ENCODE results near the gene TMX4.
"Not testable (repeated sequence)": the region's sequence is repeated elsewhere in the genome, so short reads cannot be mapped to it uniquely, and the experiment has no call there.

Gene TMX4

GRCh38 chr20:8033151-8033841 lies 13.7 kb upstream of the TMX4 start:
- Mint-ChIP-seq H3K4me3 (no peak overlapping the region), H3K27me3 (peaks cover 2% of the 10 kb centered on the region), H3K4me1 (no peaks in the 10 kb centered on the region), H3K9me3 (no peaks in the 10 kb centered on the region), H3K36me3 (no peaks in the 10 kb centered on the region), H3K27ac (no peak overlapping the region)

GRCh38 chr20:8032499-8032898 lies 12.9 kb upstream of the TMX4 start:
- Mint-ChIP-seq H3K27ac (no peak overlapping the region), H3K4me3 (no peak overlapping the region), H3K36me3 (no peaks in the 10 kb centered on the region), H3K4me1 (no peaks in the 10 kb centered on the region), H3K27me3 (peaks cover 1% of the 10 kb centered on the region), H3K9me3 (no peaks in the 10 kb centered on the region)

- not testable (repeated sequence) for H3K9me3 Mint-ChIP-seq, H3K27ac Mint-ChIP-seq, H3K27me3 Mint-ChIP-seq, H3K4me3 Mint-ChIP-seq, H3K36me3 Mint-ChIP-seq, H3K4me1 Mint-ChIP-seq
These were observed 12.0 kb upstream of the TMX4 start for GRCh38 chr20:8031539-8031938.

- H3K36me3 Mint-ChIP-seq = no peaks in the 10 kb centered on the region
- H3K27ac Mint-ChIP-seq = no peak overlapping the region
- H3K27me3 Mint-ChIP-seq = no peaks in the 10 kb centered on the region
- no peak overlapping the region for H3K4me3 Mint-ChIP-seq
- no peaks in the 10 kb centered on the region for H3K9me3 Mint-ChIP-seq
- H3K4me1 Mint-ChIP-seq = peaks cover 18% of the 10 kb centered on the region
These were observed 2.1 kb upstream of the TMX4 start for GRCh38 chr20:8021541-8022269.

- H3K4me3 Mint-ChIP-seq = no peak overlapping the region
- H3K27ac Mint-ChIP-seq = no peak overlapping the region
- no peaks in the 10 kb centered on the region for H3K27me3 Mint-ChIP-seq
- peaks cover 29% of the 10 kb centered on the region for H3K4me1 Mint-ChIP-seq
- H3K9me3 Mint-ChIP-seq = no peaks in the 10 kb centered on the region
- no peaks in the 10 kb centered on the region for H3K36me3 Mint-ChIP-seq
These were observed 936 bp upstream of the TMX4 start for GRCh38 chr20:8020314-8021079.

- Mint-ChIP-seq H3K4me3 (no peak overlapping the region), H3K27ac (peak overlapping the region; percentile 48)
These were observed 362 bp upstream of the TMX4 start for GRCh38 chr20:8019998-8020247.

GRCh38 chr20:8018958-8019245 lies 659 bp downstream of the TMX4 start:
- H3K4me1 Mint-ChIP-seq = peaks cover 45% of the 10 kb centered on the region
- H3K36me3 Mint-ChIP-seq = no peaks in the 10 kb centered on the region
- H3K9me3 Mint-ChIP-seq = no peaks in the 10 kb centered on the region
- no peaks in the 10 kb centered on the region for H3K27me3 Mint-ChIP-seq
- H3K27ac Mint-ChIP-seq = peak overlapping the region; percentile 39
- peak overlapping the region; percentile 96 for H3K4me3 Mint-ChIP-seq

More at GRCh38 chr20:8019998-8020247, 362 bp upstream of the TMX4 start:
- Mint-ChIP-seq H3K9me3 (no peaks in the 10 kb centered on the region), H3K4me1 (peaks cover 35% of the 10 kb centered on the region), H3K36me3 (no peaks in the 10 kb centered on the region), H3K27me3 (no peaks in the 10 kb centered on the region)

GRCh38 chr20:8012724-8013123 lies 6.8 kb downstream of the TMX4 start:
- no peak overlapping the region for H3K27ac Mint-ChIP-seq
- H3K36me3 Mint-ChIP-seq = peaks cover 6% of the 10 kb centered on the region
- peaks cover 55% of the 10 kb centered on the region for H3K4me1 Mint-ChIP-seq
- no peaks in the 10 kb centered on the region for H3K9me3 Mint-ChIP-seq
- H3K4me3 Mint-ChIP-seq = no peak overlapping the region
- H3K27me3 Mint-ChIP-seq = no peaks in the 10 kb centered on the region

- H3K27me3 Mint-ChIP-seq = no peaks in the 10 kb centered on the region
- H3K36me3 Mint-ChIP-seq = peaks cover 15% of the 10 kb centered on the region
These were observed 10.8 kb downstream of the TMX4 start for GRCh38 chr20:8008733-8009132.

GRCh38 chr20:8007490-8007889 lies 12.1 kb downstream of the TMX4 start:
- H3K36me3 Mint-ChIP-seq = peaks cover 14% of the 10 kb centered on the region
- H3K4me1 Mint-ChIP-seq = peaks cover 24% of the 10 kb centered on the region
- no peak overlapping the region for H3K27ac Mint-ChIP-seq
- H3K27me3 Mint-ChIP-seq = no peaks in the 10 kb centered on the region
- H3K9me3 Mint-ChIP-seq = no peaks in the 10 kb centered on the region
- no peak overlapping the region for H3K4me3 Mint-ChIP-seq

More at GRCh38 chr20:8008733-8009132, 10.8 kb downstream of the TMX4 start:
- no peak overlapping the region for H3K4me3 Mint-ChIP-seq
- H3K9me3 Mint-ChIP-seq = no peaks in the 10 kb centered on the region
- H3K27ac Mint-ChIP-seq = no peak overlapping the region
- peaks cover 26% of the 10 kb centered on the region for H3K4me1 Mint-ChIP-seq

- peaks cover 9% of the 10 kb centered on the region for H3K4me1 Mint-ChIP-seq
- H3K27ac Mint-ChIP-seq = no peak overlapping the region
- no peaks in the 10 kb centered on the region for H3K27me3 Mint-ChIP-seq
- H3K9me3 Mint-ChIP-seq = no peaks in the 10 kb centered on the region
- peaks cover 18% of the 10 kb centered on the region for H3K36me3 Mint-ChIP-seq
- no peak overlapping the region for H3K4me3 Mint-ChIP-seq
These were observed 13.8 kb downstream of the TMX4 start for GRCh38 chr20:8005575-8006366.

- no peak overlapping the region for H3K27ac Mint-ChIP-seq
- no peak overlapping the region for H3K4me3 Mint-ChIP-seq
- no peaks in the 10 kb centered on the region for H3K9me3 Mint-ChIP-seq
- H3K4me1 Mint-ChIP-seq = peaks cover 9% of the 10 kb centered on the region
- H3K36me3 Mint-ChIP-seq = peaks cover 26% of the 10 kb centered on the region
- H3K27me3 Mint-ChIP-seq = no peaks in the 10 kb centered on the region
These were observed 14.5 kb downstream of the TMX4 start for GRCh38 chr20:8005033-8005432.

GRCh38 chr20:8002056-8002455 lies 17.5 kb downstream of the TMX4 start:
- H3K36me3 Mint-ChIP-seq = peaks cover 20% of the 10 kb centered on the region
- H3K27me3 Mint-ChIP-seq = no peaks in the 10 kb centered on the region
- no peaks in the 10 kb centered on the region for H3K9me3 Mint-ChIP-seq
- H3K4me1 Mint-ChIP-seq = peaks cover 3% of the 10 kb centered on the region
- H3K4me3 Mint-ChIP-seq = no peak overlapping the region
- no peak overlapping the region for H3K27ac Mint-ChIP-seq

GRCh38 chr20:8000796-8001195 lies 18.8 kb downstream of the TMX4 start:
- Mint-ChIP-seq H3K27ac (no peak overlapping the region), H3K4me1 (peaks cover 3% of the 10 kb centered on the region), H3K4me3 (no peak overlapping the region), H3K36me3 (peaks cover 18% of the 10 kb centered on the region), H3K27me3 (no peaks in the 10 kb centered on the region), H3K9me3 (no peaks in the 10 kb centered on the region)

- Mint-ChIP-seq H3K36me3 (peaks cover 39% of the 10 kb centered on the region), H3K4me1 (no peaks in the 10 kb centered on the region), H3K27ac (no peak overlapping the region), H3K27me3 (no peaks in the 10 kb centered on the region), H3K4me3 (no peak overlapping the region), H3K9me3 (peaks cover 13% of the 10 kb centered on the region)
These were observed 22.7 kb downstream of the TMX4 start for GRCh38 chr20:7996898-7997297.

GRCh38 chr20:7994809-7995208 lies 24.8 kb downstream of the TMX4 start:
- no peak overlapping the region for H3K27ac Mint-ChIP-seq

More at GRCh38 chr20:7994809-7995208, 24.8 kb downstream of the TMX4 start:
- Mint-ChIP-seq H3K4me3 (no peak overlapping the region), H3K4me1 (no peaks in the 10 kb centered on the region), H3K27me3 (no peaks in the 10 kb centered on the region), H3K9me3 (peaks cover 13% of the 10 kb centered on the region), H3K36me3 (peaks cover 26% of the 10 kb centered on the region)
